GM18519 (cell line): ENCODE results near the gene SNX9.
"Not testable (repeated sequence)": the region's sequence is repeated elsewhere in the genome, so short reads cannot be mapped to it uniquely, and the experiment has no call there.

Experiments
- ATAC-seq: cut with Tn5 transposase; IDR thresholded peaks from one replicate; pipeline ENCODE4 v1.9.1; 2021; ENCODE audit warnings: mild to moderate bottlenecking, moderate library complexity; ENCODE audit not compliant: unreplicated experiment, low FRiP score

SNX9 gene

GRCh38 chr6:157830354-157831017, 7.4 kb downstream of the SNX9 start:
- ATAC-seq = no peak

- ATAC-seq = no peak
These were observed 7.9 kb downstream of the SNX9 start for GRCh38 chr6:157831018-157831369.

DNA sequence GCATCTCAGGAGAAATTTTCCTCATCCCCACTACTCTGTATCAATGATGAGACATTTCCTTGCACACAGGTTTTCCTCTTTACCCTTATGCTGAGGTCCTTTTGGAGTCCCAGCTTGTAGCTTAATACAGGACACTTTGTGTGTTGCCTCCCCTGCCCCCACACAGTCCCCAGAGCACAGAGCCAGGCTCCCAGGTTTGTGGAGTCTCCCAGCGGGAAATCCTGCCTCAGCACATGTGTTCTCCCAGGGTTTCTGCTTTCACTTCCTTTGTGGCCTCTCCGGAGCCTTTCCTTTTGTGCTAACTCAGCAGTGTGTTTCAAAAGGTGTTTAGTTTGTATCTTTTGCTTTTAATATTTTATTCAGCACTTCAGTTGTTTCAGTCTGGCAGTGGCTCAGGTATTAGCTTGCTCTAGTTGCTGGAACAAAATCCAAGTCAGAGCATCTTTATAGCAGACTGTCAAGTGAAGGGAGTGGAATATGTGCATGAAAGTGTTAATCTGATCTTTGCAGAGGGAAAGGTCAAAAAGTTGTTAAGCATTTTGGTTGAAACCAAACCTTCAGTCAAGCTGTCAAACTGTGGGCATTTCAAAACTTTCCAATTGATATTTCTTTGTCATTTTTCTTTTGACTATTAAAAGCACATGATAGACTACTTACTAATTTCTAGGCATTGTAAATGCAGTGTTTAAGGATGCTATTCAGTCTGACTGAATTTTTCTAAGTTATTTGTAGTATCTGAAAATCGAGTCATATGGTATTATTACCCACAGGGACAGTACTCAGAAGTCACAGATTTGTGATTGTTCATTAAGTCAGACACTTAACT, 8.6 kb downstream of the SNX9 start:
- no peak for ATAC-seq

DNA sequence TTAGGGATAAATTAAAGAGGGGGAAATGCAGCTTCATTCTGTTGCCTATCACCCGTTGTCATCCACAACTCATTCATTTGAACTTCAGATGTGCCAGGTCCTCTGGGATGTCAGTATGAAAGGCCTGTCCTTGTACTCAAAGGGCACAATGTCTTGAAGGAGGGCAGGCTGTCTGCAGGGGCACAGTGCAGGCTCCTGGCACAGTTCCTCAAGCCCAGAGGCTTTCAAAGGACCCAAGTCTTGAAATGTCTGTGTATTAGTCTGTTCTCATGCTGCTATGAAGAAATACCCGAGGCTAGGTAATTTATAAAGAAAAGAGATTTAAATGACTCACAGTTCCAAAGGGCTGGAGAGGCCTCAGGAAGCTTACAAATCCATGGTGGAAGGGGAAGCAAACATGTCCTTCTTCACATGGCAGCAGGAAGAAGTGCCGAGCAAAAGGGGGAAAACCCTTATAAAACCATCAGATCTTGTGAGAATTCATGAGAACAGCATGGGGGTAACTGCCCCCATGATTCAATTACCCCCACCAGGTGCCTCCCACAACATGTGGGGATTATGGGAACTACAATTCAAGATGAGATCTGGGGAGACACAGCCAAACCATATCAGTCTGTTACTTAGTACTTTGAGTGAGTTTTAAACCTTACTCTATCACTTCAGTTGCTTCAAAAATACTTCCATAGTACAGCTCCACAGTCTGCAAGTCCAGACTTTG, 9.4 kb downstream of the SNX9 start:
- ATAC-seq = no peak

DNA sequence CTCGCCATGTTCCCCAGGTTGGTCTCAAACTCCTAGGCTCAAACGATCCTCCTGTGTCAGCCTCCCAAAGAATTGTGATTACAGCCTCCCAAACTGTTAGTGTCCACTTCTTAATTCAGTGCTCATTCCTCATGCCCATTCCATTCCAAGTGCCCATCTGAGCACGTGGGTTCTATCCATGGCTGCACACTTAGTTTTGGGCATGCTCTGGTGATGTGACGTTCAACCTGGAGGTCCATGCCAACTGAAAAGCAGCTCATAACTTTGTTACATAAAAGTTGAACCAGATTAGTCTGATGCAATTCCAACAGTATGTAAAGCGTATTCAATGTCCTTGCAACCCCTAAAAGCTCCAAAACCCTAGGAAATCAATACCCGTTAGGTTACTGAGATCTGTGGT, 11.5 kb downstream of the SNX9 start:
- ATAC-seq = no peak

DNA sequence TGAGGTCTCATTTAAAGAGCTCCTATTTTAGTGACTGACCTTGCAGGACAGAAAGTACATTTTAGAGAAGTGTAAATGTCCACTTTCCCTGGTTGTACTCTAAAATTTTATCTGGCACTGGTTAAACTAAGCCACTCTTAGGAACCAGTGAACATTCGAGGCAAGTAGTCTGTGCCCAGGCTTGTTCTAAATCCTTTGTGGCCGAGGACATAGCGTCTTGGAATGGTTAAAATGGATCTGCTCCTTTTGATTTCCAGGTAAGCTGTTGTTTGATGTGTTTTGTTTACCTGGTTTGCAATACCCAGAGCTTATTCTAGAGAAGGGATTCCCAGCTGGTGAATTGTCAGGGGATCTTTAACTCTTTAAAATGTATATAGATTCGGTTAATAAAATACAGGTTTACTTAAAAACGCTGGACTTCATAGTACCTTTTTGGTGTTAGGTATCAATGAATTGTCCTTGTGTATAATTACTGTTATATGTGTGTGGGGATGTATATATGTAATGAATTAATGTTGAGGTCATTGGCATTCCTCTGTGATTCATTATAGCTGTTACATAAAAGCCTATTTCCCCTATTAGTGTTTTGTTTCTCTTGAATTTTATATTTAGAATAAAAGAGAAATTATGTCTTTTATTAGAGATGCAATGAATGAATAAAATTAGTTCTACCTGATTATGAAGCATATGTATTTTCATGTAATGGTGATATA, 15.8 kb downstream of the SNX9 start:
- no peak for ATAC-seq

DNA sequence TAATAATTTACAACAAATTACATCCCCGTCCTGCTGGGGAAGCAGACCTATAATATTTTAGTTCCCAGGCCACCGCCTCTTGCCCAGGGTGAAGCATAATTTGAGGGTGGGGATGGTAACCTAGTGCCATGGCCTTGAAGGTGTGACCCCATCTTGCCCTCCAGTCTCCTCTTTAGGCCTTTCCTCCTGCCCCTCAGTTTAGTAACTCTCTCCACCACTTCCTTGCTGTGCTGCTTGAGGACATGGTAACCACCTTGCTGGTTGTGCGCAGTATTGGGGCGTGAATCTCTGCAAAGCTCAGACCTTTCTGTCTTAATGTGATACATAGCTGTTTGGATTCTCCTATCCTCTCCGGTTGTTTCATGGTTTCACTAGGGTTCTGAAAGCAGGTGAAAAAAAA, 16.6 kb downstream of the SNX9 start:
- no peak for ATAC-seq

DNA sequence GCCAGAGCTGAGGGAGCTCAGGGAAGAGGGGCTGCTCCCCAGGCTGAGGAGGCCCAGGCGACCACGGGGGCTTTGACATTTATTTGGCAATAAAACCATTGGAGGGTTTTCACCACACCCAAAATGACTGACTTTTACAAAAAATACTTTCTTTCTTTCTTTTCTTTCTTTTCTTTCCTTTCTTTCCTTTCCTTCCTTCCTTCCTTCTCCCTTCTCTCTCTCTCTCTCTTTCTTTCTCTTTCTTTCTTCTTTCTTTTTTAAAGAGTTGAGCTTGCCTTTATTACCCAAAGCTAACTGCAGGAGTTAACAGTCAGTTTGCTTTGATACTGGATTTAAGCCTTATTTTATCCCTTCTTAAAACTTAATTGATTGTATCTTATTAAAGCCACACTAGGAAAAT, 17.2 kb downstream of the SNX9 start:
- ATAC-seq = no peak

DNA sequence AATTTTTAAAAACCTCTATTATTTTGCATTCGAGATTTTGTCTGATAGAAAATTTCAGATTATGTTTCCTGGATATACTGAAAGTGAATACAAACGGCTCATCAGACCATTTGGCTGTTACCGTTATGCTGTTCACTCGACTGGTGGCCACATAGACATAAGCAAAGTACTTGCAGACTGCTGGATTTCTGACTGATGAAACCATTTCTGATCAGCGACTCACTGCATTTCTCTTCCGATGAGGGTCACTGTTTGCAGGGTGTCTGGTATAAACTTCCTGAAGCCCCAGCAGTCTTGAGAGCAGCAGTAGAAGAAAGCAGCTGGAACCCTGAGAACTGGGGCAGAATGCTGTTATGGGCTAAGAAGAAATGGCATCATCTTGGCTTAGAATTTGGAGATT, 17.7 kb downstream of the SNX9 start:
- ATAC-seq = no peak

DNA sequence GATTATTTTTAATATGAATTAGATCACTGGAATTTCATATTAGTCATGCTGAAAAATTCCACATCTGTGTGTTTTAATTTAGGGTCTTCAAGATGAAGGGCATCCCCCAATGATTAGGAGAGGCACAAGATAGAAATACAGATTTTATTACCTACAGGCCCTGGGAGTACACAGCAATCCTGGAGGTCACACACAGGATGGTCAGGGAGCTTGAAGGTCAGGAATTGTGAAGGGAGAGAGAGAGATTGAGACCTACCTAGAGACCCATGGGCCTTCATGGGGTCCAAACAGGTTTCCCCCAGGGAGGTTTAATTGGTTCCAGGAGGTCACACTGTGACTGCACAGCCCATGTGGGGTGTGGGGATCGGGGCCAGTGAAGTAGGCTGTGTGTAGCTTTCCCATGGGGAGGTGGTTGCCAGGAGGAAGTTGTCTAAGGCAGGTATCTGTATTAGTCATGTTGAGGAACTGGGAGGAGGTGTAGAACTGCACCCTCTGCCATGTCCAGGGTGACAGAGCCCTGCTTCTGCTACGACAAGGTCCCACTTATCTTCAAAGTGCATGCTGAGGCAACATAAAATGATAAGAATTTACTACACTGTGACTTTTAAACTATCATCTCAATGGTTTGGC, 18.3 kb downstream of the SNX9 start:
- peak; percentile 58 for ATAC-seq

DNA sequence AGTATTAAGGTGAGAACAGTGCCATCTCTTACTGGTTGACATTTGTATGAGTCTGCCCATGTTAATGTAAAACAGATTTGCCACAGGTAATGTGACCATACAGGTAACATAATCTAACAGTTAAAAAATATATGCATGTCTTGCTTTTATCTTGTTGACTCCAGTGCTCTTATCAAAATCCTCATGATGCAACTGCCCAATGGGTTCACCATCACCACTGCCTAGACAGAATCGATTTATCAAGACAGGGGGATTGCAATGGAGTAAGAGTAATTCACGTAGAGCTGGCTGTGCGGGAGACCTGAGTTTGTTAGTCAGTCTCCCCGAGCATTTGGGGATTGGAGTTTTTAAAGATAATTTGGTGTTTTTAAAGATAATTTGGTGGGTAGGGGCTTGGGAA, 19.2 kb downstream of the SNX9 start:
- ATAC-seq = no peak

- ATAC-seq = not testable (repeated sequence)
These were observed 21.1 kb downstream of the SNX9 start for GRCh38 chr6:157844196-157844595.

DNA sequence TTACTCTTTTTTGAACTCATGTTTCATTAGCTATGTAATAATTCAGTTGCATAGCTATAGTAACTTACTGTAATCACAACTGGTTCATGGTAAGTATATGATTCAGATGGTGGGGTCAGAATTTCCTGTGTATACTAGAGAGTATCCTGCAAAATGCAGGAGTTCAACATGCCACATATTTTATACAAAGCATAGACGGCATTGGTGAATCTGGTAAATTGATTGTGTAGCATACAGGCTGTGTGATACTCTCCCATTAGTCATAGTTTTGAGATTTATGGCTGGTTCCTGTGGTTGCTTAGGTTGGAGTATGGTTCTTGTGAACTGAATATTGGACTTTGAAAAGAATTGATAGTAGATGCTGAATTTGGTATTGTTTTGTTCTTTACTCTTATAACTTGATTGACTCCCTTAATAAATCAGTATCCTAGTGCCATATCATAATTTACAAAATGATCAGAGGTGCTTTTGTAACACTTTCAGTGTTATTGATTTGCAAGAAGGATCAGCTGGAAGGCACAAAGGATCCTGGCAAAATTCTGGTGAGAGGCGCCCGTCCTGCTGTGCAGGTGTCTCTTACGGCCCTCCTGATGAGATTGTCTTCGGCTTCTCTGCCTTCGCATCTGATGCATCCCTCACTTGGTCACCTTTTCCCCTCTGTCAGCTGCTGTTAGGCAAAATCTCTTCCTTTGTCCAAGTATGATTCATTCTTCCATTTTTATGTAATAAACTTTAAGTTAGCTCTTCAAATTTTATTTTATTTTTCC, 22.6 kb downstream of the SNX9 start:
- ATAC-seq = no peak

DNA sequence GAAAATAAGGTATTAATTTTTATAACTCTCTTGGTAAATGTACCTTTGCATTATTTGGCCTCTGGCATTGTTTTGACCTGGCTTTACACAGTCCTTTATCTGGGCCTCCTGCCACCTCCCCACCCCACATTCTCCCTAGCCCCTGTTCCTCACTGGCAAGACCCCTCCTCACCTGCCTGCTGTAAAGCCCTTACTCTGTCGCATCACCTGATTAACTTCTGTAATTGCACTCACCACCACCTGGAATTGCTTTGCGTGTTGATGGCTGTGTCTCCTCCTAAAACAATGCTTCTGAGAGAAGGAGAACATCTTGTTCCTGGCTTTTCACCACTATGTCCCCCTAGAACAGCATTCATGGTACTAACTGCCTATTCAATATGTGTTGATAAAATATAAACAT, 24.8 kb downstream of the SNX9 start:
- ATAC-seq = no peak

- no peak for ATAC-seq
These were observed 25.6 kb downstream of the SNX9 start for GRCh38 chr6:157848693-157849092.

DNA sequence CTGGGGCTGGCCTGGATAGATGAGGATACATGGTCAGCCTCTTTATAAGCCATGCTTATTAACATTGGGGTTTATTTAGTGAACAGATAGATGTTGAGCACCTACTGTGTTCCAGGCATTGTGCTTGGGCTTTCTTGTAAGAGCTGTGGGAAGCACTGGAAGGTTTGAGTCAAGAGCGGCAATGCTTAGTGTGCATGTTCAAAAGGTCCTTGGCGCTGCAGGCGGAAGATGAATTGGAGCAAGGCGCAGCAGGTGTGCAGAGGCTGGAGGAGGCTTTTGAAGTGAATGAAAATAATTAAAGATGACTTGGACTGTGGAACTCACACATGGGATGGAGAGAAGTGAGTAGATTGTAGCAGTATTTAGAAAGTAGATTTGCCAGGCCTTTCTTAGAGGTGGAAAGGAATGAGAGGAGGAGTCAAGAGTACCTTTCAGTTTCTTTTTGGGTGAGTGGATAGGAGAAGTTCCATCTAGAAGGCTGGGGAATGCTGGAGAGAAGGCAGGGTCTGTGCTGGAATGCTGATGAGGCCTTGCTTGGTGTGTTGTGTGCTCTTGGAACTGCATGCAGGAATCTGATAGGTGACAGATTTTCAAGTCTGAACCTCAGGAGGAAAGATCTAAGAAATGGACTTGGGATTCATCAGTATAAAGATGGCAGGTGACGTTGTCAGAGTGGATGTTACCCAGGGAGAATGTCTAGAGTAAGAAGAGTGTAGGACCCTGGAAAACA, 26.4 kb downstream of the SNX9 start:
- no peak for ATAC-seq

DNA sequence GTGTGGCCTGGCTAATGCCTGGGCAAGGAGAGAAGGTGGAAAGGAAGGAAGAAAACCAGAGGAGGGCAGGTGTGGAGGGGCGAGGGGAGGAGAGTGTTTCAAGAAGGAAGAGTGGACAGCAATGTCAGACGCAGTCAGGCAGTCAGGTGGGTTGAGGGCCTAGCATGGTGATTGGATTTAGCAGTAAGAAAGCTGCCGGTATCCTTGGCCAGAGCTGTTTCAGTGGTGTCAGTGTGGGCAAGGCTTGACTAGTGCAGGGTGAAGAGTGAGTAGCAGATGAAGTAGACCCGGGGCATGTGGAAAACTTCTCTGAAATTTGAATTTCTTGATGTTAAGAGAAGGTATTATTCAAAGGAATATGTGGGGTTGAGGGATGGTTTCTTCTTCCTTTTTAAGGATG, 27.0 kb downstream of the SNX9 start:
- no peak for ATAC-seq

DNA sequence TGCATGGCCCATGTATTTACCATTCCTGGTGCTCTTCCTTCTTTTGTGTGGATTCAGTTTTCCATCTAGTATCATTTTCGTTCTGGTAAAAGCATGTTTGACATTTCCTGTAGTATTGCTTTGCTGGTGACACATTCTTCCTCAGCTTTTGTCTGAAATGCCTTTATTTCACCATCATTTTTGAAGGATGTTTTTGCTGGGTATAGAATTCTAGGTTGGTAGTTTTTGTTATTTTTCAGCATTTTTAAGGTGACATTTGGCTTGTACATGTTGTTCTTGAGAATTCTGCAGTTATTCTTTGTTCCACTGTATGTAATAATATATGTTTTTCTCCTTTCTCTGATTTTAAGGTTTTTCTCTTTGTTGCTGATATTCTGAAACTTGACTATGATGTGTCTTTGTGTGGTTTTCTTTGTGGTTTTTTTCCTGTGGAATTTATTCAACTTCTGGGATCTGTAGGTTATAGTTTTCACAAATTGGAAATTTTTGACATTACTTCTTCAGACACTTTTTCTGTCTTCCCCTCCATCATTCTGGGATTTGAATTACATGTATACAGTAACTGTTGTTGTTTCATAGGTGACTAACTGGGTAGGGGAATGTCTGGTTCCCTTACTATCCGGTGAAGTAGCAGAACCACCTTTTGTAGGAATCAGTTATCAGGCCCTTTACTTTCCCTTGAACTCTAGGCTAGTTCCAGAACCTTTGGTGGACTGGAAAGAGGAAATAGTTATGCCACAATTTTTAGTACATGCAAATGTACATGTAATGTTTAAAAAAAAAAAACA, 30.2 kb downstream of the SNX9 start:
- ATAC-seq = no peak
